K562 (cell line): Measurements from ENCODE around the gene CELSR1.

Experiments used
- EP300 ChIP-seq: IDR thresholded peaks from 2 replicates; pipeline ENCODE4 v1.6.1; 2012; ENCODE audit warnings: low read length, improper control_type of control experiment
- FOS ChIP-seq: IDR thresholded peaks from 3 replicates; pipeline ENCODE4 v1.6.1; 2011; ENCODE audit not compliant: insufficient read length; ENCODE audit errors: extremely low read depth
- NFIC ChIP-seq: fragments of 450-650 bp; IDR thresholded peaks from 2 replicates; pipeline ENCODE4 v1.6.1; 2017; ENCODE audit warnings: mild to moderate bottlenecking, inconsistent platforms
- SUPT5H ChIP-seq: fragments of 450-650 bp; IDR thresholded peaks from 2 replicates; pipeline ENCODE4 v1.6.1; 2016
- TF ChIP-seq, protein P1 (sequence below): sonication (generic); formaldehyde crosslinking; IDR thresholded peaks from 2 replicates; pipeline ENCODE4 v1.8.0; 2023; ENCODE audit warnings: mild to moderate bottlenecking, missing genetic modification reagents
- TF ChIP-seq, protein P2 (sequence below), 3 experiments: IDR thresholded peaks in 2 of 3; conservative IDR thresholded peaks in 1 of 3; 2 replicates each; pipeline ENCODE4 v1.5.1; 2011 to 2012; ENCODE audit warnings: low read length in 3 of 3, mild to moderate bottlenecking in 3 of 3, control low read depth in 2 of 3, improper control_type of control experiment in 1 of 3, inconsistent platforms in 1 of 3, low read depth in 1 of 3, mixed read lengths in 1 of 3, moderate library complexity in 1 of 3; ENCODE audit not compliant: insufficient read depth in 2 of 3

DNA sequence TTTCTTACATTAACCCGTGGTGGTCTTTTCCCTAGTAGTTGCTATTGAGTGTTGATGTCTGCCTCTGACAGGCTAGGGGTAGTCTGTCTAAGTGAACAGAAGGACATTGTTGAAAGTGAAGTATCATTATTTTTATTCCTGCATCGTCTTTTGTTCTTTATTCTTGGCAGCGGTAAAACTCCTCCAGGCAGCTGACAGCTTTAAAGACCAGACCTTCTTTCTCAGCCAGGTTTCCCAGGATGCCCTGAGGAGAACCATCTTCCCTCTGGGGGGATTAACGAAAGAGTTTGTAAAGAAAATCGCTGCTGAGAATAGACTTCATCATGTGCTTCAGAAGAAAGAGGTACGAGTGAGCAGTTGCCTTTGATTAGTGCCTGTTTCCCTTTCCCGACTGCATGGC is 187.3 kb downstream of the CELSR1 start:
- TF ChIP-seq EP300, result no peak
- TF ChIP-seq, protein P1, sequence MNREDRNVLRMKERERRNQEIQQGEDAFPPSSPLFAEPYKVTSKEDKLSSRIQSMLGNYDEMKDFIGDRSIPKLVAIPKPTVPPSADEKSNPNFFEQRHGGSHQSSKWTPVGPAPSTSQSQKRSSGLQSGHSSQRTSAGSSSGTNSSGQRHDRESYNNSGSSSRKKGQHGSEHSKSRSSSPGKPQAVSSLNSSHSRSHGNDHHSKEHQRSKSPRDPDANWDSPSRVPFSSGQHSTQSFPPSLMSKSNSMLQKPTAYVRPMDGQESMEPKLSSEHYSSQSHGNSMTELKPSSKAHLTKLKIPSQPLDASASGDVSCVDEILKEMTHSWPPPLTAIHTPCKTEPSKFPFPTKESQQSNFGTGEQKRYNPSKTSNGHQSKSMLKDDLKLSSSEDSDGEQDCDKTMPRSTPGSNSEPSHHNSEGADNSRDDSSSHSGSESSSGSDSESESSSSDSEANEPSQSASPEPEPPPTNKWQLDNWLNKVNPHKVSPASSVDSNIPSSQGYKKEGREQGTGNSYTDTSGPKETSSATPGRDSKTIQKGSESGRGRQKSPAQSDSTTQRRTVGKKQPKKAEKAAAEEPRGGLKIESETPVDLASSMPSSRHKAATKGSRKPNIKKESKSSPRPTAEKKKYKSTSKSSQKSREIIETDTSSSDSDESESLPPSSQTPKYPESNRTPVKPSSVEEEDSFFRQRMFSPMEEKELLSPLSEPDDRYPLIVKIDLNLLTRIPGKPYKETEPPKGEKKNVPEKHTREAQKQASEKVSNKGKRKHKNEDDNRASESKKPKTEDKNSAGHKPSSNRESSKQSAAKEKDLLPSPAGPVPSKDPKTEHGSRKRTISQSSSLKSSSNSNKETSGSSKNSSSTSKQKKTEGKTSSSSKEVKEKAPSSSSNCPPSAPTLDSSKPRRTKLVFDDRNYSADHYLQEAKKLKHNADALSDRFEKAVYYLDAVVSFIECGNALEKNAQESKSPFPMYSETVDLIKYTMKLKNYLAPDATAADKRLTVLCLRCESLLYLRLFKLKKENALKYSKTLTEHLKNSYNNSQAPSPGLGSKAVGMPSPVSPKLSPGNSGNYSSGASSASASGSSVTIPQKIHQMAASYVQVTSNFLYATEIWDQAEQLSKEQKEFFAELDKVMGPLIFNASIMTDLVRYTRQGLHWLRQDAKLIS, result no peak
- TF ChIP-seq NFIC, result no peak
- no peak for TF ChIP-seq SUPT5H
- no peak for TF ChIP-seq FOS
- TF ChIP-seq, protein P2, sequence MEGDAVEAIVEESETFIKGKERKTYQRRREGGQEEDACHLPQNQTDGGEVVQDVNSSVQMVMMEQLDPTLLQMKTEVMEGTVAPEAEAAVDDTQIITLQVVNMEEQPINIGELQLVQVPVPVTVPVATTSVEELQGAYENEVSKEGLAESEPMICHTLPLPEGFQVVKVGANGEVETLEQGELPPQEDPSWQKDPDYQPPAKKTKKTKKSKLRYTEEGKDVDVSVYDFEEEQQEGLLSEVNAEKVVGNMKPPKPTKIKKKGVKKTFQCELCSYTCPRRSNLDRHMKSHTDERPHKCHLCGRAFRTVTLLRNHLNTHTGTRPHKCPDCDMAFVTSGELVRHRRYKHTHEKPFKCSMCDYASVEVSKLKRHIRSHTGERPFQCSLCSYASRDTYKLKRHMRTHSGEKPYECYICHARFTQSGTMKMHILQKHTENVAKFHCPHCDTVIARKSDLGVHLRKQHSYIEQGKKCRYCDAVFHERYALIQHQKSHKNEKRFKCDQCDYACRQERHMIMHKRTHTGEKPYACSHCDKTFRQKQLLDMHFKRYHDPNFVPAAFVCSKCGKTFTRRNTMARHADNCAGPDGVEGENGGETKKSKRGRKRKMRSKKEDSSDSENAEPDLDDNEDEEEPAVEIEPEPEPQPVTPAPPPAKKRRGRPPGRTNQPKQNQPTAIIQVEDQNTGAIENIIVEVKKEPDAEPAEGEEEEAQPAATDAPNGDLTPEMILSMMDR (IDR thresholded peaks at IDR 0.05 in 2 of 3, conservative IDR thresholded peaks at IDR 0.05 in 1 of 3; ENCODE audit: insufficient read depth in 2 of 3, low read depth in 1 of 3, low read length in 3 of 3), result no peak
